Measurements from ENCODE around the gene AP3S2.

- TF ChIP-seq CTCF (IDR thresholded peaks at IDR 0.05) (no peak), POLR2A (IDR thresholded peaks at IDR 0.05) (no peak)
These were observed 43.0 kb upstream of the AP3S2 start for GRCh38 chr15:89936786-89937265.

Measured in Peyer's patch (tissue), 4 donors.